Spleen (tissue), 7 donors: ENCODE measurements around the gene PPP6R3.

Experiments
- CTCF ChIP-seq, 11 experiments: fragments of 200-600 bp in 7 of 11; fragments of 450-650 bp in 4 of 11; sonication (generic) in 4 of 11; IDR thresholded peaks in 8 of 11; conservative IDR thresholded peaks in 3 of 11; 1 replicate in 7 of 11; 2 replicates in 4 of 11; pipeline versions ENCODE4 v1.4.0 to v1.8.0; 2016 to 2021; ENCODE audit warnings: antibody characterized with exemption in 11 of 11, inconsistent platforms in 4 of 11, mild to moderate bottlenecking in 1 of 11
- POLR2AphosphoS5 ChIP-seq, 3 donors: sonication (generic); formaldehyde crosslinking; IDR thresholded peaks; one replicate each; pipeline ENCODE4 v1.5.1; 2017; ENCODE audit warnings: antibody characterized with exemption in 3 of 3
- donor health status: DM: no; HTN: no; CAD: no; lungs with moderate emphysema.
- donor health status: DM: no; HTN: no; CAD: no.
- donor health status: DM: no; HTN: no; CAD: no.

- no peak for TF ChIP-seq POLR2AphosphoS5 (IDR thresholded peaks at IDR 0.05)
- no peak for TF ChIP-seq CTCF (IDR thresholded peaks at IDR 0.05 in 8 of 11, conservative IDR thresholded peaks at IDR 0.05 in 3 of 11)
Measured at GRCh38 chr11:68498903-68499883, 38.6 kb downstream of the PPP6R3 start.
